Keratinocyte (primary cell): ENCODE measurements around the gene HTR5A.

ENCODE experiments used
- CTCF ChIP-seq, 3 experiments: IDR thresholded peaks in 1 of 3; conservative IDR thresholded peaks in 1 of 3; optimal IDR thresholded peaks in 1 of 3; 2 replicates in 2 of 3; 3 replicates in 1 of 3; pipeline versions ENCODE3 to v1.5.1; 2011; ENCODE audit warnings: low read length in 3 of 3, mild to moderate bottlenecking in 3 of 3, moderate library complexity in 2 of 3, control low read depth in 1 of 3, inconsistent platforms in 1 of 3; ENCODE audit not compliant: insufficient read depth in 2 of 3; ENCODE audit errors: extremely low read depth in 1 of 3
- EZH2 ChIP-seq: IDR thresholded peaks from one replicate; pipeline ENCODE4 v1.6.1; 2012; ENCODE audit warnings: inconsistent platforms, mild to moderate bottlenecking, low read length, moderate library complexity

GRCh38 chr7:155084021-155084420, 13.9 kb downstream of the HTR5A start:
- TF ChIP-seq CTCF (optimal IDR thresholded peaks at IDR 0.05 in 1 of 3, IDR thresholded peaks at IDR 0.05 in 1 of 3, conservative IDR thresholded peaks at IDR 0.05 in 1 of 3; ENCODE audit: extremely low read depth in 1 of 3, insufficient read depth in 2 of 3, low read length in 3 of 3), result no peak
- no peak for TF ChIP-seq EZH2
